SH-SY5Y (cell line): ENCODE data around the gene DNAJC2.

Experiments
- GATA2 ChIP-seq: IDR thresholded peaks from 2 replicates; pipeline ENCODE4 v1.6.1; 2011; ENCODE audit warnings: mild to moderate bottlenecking, low read depth, low read length
- GATA3 ChIP-seq: IDR thresholded peaks from 2 replicates; pipeline ENCODE4 v1.6.1; 2011; ENCODE audit warnings: low read depth, mild to moderate bottlenecking, low read length, moderate library complexity

DNAJC2 gene

GRCh38 chr7:103307503-103308231 is 36.9 kb downstream of the DNAJC2 start:
- TF ChIP-seq GATA2 (no peak), GATA3 (no peak)

- TF ChIP-seq GATA2 = no peak
- no peak for TF ChIP-seq GATA3
Measured at GRCh38 chr7:103301441-103301840, 43.1 kb downstream of the DNAJC2 start.

- TF ChIP-seq GATA2 (no peak), GATA3 (no peak)
Measured at GRCh38 chr7:103299660-103300059, 44.9 kb downstream of the DNAJC2 start.

GRCh38 chr7:103297837-103298179 is 46.8 kb downstream of the DNAJC2 start:
- TF ChIP-seq GATA3 (no peak), GATA2 (no peak)

- TF ChIP-seq GATA2 (no peak; the same call in 1 of the 2 replicates), GATA3 (no peak)
Measured at GRCh38 chr7:103296901-103297836, 47.4 kb downstream of the DNAJC2 start, which contains the start of gene PMPCB. Gene PMPCB, plus strand, starts transcription at chr7:103297435. Its CDS starts 25 bp downstream, at chr7:103297460.

GRCh38 chr7:103293526-103293925 is 51.0 kb downstream of the DNAJC2 start:
- TF ChIP-seq GATA2 = no peak
- TF ChIP-seq GATA3 = no peak

GRCh38 chr7:103292122-103292521 is 52.4 kb downstream of the DNAJC2 start:
- TF ChIP-seq GATA3 (no peak), GATA2 (no peak)
